Measurements from ENCODE around the gene CCDC57.

- TF ChIP-seq, protein P1, sequence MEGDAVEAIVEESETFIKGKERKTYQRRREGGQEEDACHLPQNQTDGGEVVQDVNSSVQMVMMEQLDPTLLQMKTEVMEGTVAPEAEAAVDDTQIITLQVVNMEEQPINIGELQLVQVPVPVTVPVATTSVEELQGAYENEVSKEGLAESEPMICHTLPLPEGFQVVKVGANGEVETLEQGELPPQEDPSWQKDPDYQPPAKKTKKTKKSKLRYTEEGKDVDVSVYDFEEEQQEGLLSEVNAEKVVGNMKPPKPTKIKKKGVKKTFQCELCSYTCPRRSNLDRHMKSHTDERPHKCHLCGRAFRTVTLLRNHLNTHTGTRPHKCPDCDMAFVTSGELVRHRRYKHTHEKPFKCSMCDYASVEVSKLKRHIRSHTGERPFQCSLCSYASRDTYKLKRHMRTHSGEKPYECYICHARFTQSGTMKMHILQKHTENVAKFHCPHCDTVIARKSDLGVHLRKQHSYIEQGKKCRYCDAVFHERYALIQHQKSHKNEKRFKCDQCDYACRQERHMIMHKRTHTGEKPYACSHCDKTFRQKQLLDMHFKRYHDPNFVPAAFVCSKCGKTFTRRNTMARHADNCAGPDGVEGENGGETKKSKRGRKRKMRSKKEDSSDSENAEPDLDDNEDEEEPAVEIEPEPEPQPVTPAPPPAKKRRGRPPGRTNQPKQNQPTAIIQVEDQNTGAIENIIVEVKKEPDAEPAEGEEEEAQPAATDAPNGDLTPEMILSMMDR (IDR thresholded peaks at IDR 0.05; ENCODE audit: low read depth, low read length, poor library complexity, severe bottlenecking), result no peak
- no peak for TF ChIP-seq EZH2phosphoT487 (IDR thresholded peaks at IDR 0.05; ENCODE audit: borderline replicate concordance, low read length)
These were observed 92.5 kb downstream of the CCDC57 start for GRCh38 chr17:82120148-82120547.
